Measurements from ENCODE around the gene PHLDA2.

- TF ChIP-seq, protein P1, sequence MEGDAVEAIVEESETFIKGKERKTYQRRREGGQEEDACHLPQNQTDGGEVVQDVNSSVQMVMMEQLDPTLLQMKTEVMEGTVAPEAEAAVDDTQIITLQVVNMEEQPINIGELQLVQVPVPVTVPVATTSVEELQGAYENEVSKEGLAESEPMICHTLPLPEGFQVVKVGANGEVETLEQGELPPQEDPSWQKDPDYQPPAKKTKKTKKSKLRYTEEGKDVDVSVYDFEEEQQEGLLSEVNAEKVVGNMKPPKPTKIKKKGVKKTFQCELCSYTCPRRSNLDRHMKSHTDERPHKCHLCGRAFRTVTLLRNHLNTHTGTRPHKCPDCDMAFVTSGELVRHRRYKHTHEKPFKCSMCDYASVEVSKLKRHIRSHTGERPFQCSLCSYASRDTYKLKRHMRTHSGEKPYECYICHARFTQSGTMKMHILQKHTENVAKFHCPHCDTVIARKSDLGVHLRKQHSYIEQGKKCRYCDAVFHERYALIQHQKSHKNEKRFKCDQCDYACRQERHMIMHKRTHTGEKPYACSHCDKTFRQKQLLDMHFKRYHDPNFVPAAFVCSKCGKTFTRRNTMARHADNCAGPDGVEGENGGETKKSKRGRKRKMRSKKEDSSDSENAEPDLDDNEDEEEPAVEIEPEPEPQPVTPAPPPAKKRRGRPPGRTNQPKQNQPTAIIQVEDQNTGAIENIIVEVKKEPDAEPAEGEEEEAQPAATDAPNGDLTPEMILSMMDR (IDR thresholded peaks at IDR 0.05) = no peak
- TF ChIP-seq EP300 (IDR thresholded peaks at IDR 0.05) (no peak), POLR2A (IDR thresholded peaks at IDR 0.05) (no peak), POLR2AphosphoS5 (IDR thresholded peaks at IDR 0.05) (no peak)
Measured at GRCh38 chr11:2908130-2908529, 21.1 kb downstream of the PHLDA2 start.

Data from suprapubic skin (tissue), 4 donors.